Measurements from ENCODE around the gene CSTPP1. TPM values are rescaled to one million over a fixed set of nuclear protein-coding genes. Genes with fewer than 3 reads are reported as not detected.
A peak's percentile ranks its signal among the peaks of the same experiment; 100 is the strongest.
"Not testable (repeated sequence)": the region's sequence is repeated elsewhere in the genome, so short reads cannot be mapped to it uniquely, and the experiment has no call there.

Gene CSTPP1
- total RNA-seq, 1 donor from 2014 or later = 22.0 TPM

DNA sequence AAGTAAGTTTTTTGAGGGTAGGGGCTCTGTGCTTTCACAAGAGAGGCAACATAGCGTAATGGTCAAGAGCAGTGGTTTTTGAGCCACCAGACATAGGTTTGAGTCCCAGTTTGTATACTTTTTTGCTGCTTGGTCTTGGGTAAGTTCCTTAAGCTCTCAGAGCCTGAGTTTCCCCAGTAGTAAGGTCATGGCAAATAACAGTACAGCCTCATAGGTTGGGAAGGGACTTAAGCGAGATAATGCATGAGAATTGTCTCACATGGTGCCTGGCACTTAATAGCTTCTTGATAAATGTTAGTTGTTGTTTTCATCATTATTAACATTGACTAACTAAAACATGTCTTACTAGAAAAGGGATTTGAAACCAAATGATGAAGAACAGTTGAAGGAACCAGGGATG is 157.0 kb downstream of the CSTPP1 start:
- no peak for DNase-seq (ENCODE audit: low read depth)

DNA sequence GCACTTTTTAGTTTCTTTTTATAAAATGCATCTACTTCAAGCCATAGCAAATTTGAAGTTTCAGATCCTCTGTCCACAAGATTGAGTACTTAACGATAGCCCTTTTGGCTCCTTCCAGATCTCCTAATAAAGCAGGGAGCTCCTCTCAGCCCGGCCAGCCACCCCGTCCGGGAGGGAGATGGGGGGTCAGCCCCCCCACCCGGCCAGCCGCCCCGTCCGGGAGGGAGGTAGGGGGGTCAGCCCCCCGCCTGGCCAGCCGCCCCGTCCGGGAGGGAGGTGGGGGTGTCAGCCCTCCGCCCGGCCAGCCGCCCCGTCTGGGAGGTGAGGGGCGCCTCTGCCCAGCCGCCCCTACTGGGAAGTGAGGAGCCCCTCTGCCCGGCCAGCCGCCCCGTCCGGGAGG is 160.3 kb downstream of the CSTPP1 start:
- not testable (repeated sequence) for DNase-seq (ENCODE audit: low read depth)

DNA sequence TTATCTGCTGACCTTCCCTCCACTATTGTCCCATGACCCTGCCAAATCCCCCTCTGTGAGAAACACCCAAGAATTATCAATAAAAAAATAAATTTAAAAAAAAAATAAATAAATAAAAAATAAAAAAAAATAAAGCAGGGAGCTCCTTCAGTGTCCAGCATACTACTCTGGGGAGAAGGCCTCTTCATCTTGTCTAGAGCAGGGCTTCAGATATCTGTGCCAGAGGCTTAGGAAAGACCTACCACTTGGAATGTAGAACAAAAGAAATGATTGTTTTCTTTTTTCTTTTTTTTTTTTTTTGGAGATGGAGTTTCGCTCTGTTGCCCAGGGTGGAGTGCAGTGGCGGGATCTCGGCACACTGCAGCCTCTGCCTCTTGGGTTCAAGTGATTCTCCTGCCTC is 161.7 kb downstream of the CSTPP1 start:
- DNase-seq (ENCODE audit: low read depth) = not testable (repeated sequence)

DNA sequence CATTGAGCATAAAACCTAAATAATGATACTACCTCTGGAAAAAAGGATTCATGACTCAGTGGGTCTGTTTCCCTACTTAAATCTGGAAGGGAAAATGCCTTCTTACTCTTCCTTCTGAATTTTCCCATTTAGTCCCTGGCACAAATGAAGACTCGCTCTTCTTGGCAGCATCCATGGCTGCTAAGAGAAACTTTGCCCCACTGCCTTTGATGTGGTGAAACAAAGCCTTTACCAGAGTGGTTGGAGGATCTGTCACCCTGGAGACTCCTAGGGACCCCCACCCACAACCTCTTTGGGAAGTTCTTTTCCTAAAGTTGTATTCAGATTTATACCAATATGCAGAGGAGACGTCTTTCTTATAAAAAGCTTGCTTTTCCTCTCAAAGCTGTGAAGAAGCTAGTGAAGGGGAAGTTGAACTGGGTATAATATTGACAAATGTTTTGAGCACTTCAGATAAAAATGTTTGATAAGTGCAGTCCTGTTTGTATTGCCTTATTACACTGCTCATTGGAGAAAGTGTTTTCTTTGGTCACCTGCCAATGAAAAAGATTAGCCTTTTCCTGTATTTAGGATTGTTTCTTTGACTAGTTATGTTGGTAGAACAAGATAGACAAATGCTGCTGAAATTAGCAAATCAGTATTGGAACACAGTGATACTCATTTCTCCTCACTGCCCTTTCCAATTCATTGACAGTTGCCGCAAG is 162.8 kb downstream of the CSTPP1 start:
- DNase-seq (ENCODE audit: low read depth) = no peak

DNA sequence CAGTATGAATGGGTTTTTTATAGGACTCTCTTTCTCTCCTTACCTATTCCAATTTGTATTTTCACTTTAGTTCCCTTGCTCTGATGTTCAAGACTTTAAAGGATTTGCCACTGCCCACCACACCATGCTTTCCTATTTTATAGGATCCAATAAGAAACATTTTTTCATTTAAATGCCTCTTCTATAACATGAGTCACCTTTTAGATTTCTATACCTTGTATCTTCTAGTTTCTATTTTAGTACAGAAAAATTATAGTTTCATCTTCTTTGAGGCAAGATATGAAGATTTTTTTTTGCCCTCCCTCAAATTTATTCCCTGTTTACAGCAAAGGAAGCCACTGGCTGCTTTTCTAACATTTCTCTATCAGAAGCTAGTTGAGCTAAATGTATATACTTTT is 163.4 kb downstream of the CSTPP1 start:
- DNase-seq (ENCODE audit: low read depth) = no peak

DNA sequence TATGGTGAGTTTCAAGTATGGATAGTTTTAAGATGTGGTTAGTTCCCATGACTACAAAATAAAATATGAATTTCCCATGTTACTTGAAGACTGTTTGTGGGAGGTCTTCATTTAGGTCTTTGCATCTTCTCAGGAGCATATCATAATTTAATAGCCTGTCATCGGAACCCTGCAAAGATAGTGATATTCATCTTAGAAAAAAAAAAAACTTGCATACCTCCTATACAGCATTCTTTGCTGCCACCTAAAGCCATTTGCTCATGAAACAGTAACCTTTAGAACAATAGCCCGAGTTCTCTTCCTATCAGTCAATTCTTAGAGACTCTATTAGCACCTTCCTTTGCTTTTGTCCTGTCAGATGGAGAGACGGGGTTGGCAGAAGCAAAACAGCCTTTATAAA is 164.8 kb downstream of the CSTPP1 start:
- no peak for DNase-seq (ENCODE audit: low read depth)

DNA sequence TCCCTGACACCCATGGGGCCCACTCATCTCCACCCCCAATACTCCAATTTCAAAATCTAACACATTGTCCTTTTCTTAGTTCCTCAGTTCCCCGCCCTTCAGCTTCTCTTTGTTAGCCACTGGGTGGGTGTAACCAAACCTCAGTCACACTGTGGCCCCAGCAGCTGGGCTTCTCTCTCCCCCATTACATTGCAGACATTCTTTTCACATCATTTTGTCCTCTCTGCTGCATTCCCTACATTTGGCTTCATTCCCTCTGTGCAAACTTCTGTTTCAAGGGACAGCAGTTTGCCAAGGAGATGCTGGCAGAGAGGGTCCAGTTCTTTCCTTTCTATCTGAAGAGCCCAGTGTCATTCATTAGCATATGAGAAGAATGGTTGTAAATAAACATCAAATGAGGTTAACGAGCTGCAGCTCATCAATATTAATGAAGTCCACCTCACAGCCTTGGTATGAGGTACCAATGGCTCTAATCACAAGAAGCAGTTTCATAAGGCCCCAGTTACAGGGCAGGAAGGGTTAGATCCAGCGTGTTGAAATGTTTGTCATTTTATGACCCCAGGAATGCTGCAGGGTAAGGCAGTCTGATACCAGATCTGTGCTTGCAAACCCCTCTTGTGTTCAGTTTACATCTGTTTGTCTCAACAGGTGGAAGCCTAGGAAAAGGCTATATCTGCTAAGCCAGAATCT is 167.8 kb downstream of the CSTPP1 start:
- DNase-seq (ENCODE audit: low read depth) = peak; percentile 92

DNA sequence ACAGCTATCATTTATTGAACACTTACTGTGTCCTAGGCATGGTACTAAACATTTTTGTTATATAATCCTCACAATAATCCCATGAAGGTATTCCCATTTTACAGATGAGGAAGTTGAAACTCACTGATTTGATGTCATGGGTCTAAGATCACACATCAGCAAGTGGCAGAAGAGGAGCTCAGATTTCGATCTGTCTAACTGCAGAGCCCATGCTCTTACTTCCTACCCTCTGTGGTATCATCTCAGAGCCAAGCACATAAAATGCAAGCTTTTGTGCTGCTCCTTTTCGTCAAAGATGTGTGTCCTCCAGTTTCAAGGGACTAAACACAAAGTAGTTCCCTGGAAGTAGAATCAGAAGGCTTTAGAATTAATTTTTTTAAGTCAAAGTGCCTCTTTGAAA is 169.0 kb downstream of the CSTPP1 start:
- peak; percentile 47 for DNase-seq (ENCODE audit: low read depth)

DNA sequence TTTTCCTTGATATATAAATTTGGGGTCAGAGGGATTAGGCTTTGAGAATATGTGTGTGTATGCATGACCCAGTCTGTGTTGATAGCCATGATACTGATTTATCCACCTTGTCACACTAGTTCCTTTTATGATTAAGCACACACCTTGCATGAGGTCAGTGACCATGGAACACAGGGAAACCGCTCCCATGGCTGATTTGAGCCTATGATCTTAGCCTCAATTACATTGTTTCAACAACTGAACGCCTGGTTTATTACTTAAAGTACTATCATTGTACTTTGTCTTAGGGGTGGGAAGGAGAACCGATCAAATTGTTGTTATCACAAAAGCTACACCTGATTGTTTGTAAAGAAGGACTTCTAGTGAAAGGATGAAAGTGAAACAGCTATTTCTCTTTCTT is 169.4 kb downstream of the CSTPP1 start:
- no peak for DNase-seq (ENCODE audit: low read depth)

DNA sequence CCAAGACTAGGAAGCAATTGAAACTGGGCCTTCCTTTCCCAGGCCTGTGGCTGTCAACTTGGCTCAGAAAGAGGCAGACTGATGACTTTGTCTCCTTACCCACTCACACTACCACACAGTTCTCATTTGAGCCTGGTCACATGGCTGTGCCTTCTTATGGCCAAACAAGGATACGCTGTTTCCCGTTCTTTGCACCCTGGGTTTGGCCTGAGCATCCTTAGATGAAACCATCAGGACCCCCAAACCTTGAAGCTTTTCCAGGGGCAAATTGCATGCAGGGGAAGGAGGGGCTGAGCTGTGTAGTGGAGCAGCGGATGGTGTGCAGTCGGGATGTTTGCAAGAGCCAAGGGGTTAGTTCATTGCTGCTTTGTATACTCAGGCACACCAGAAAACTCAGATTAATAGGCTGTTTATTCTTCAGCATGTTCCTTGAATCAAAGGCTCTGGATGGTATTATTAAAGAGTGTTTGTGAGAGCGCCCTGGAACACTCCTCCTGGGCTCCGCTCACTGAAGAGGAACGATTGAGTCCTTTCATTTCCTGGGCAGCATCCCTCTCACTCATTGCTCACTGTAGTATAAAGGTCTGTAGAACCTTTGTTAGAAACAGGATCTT is 170.3 kb downstream of the CSTPP1 start:
- DNase-seq (ENCODE audit: low read depth) = no peak

DNA sequence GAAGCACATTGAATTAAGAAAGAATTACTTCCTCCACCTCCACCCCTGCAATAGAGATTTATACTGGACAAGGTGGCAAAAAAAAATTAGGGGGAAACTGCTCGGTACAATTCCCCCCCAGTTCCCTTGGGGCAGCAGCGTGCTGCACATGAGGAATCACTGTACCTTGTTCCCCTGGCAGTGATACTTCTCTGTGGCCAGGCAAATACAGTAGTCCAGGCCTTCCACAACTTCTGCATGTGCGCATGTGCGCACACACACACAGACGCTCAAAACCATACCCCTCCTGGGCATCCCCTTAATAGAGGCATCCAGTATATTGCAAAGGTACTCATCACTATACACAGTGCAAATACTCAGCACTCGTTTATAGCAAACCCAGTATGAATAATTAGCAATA is 171.2 kb downstream of the CSTPP1 start:
- DNase-seq (ENCODE audit: low read depth) = no peak

DNA sequence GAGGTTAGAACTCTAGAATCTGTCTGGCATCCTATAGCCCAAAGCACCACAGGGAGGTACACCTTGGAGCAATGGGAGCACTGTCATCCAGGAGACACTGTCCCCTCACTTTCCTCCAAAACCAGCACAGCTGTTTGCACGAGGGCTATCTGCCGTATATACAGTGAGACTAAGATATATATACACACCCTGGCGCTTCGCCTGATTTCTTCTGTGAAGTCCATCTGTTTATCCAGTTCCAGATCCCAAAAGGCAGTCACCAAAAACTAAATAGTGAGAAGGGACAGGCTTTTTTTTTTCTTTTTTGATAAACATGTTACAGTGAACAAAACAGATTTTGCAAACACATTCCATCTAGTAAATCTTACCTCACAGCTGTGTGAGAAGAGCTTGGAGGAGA is 171.7 kb downstream of the CSTPP1 start:
- DNase-seq (ENCODE audit: low read depth) = no peak

DNA sequence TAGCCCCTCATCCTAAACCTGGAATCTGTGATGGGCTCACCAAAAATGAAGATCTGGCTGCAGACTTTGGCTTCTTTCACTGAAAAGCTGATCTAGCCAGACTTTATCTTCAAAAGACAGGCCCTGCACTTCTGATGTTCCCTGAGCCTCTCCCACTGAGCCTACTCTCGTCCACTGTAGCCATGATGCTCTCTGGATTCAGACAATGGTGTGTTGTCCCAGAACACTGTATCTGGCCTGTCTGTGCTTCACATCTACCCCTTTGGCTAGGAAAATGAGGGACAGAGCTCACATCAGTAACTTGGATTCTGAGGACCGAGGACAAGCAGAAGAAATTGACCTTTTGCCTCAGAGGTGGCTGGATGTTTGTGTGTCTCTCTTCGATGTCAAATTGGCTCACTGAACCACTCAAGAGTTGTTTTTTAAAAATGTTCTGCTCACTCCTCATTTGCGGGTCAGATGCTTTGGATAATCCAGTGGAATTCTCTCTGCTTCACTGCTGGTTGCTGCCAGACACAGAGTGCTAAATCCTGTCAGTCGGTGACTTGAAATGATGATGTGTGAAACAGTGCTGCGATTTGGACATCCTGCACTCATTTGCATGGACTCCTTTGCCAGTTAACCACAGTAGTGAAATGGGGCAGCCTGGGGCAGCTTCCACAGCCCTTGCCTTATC is 172.6 kb downstream of the CSTPP1 start:
- DNase-seq (ENCODE audit: low read depth) = no peak

DNA sequence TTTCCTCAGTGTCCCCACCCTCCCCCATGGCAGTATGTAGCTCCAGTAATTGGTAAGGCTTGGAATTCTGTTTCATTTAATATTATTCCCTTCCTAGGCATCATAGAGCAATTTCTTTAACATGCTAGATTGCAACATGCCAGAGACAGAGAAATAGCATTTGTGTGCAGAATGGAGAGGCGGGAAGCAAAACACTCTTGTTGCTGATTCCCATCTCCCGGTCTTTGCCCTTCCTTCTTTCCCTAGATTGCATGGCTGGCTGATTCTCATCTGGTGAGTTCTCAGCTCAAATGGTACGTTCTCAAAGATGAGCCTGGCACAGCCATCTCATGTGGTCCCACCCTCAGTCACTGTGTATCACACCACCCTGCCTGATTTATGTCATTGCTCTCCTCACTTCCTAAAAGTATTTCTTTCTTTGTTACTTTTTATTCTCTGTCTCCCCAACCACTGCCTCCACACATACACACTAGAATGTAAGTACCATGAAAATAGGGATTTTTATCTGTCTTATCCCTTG is 173.2 kb downstream of the CSTPP1 start:
- no peak for DNase-seq (ENCODE audit: low read depth)

DNA sequence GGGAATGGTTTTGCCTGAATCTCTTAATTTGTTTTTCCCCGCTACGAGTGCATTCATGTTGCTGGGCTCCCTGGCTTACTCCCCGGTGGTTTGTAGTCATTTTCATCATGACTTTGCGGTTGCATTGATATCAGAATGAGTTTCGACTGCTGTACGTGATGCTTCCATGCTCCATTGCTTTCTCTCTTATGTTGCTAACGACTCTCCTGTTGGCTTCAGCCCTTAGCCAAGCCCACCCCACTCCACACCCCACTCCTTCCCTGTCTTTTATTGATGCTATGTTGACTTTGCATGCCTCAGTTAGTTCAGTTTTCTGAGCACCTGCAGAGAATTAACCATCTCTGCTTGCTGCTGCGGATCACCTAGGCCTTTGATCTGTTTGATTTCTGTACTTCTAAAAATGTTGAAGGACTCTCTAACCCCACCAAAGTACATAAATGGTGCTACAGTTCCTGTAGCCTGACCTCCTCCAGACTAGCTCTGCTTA is 174.8 kb downstream of the CSTPP1 start:
- no peak for DNase-seq (ENCODE audit: low read depth)

DNA sequence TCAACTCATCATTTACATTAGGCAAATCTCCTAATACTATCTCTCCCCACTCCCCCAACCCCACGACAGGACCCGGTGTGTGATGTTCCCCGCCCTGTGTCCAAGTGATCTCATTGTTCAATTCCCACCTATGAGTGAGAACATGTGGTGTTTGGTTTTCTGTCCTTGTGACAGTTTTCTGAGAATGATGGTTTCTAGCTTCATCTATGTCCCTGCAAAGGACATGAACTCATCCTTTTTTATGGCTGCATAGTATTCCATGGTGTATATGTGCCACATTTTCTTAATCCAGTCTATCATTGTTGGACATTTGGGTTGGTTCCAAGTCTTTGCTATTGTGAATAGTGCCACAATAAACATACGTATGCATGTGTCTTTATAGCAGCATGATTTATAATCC is 176.4 kb downstream of the CSTPP1 start:
- not testable (repeated sequence) for DNase-seq (ENCODE audit: low read depth)

DNA sequence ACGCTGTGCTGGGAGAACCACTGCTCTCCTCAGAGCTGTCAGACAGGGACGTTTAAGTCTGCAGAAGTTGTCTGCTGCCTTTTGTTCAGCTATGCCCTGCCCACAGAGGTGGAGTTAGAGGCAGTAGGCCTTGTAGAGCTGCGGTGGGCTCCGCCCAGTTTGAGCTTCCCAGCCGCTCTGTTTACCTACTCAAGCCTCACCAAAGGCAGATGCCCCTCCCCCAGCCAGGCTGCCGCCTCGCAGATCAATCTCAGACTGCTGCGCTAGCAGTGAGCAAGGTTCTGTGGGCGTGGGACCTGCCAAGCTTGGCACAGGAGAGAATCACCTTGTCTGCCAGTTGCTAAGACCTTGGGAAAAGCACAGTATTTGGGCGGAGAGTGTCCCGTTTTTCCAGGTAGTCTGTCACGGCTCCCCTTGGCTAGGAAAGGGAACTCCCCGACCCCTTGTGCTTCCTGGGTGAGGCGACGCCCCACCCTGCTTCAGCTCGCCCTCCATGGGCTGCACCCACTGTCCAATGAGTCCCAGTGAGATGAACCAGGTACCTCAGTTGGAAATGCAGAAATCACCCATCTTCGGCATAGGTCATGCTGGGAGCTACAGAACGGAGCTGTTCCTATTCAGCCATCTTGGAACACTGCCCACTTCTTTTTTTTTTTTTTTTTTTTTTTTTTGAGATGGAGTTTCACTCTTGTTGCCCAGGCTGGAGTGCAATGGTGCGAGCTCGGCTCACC is 182.6 kb downstream of the CSTPP1 start:
- not testable (repeated sequence) for DNase-seq (ENCODE audit: low read depth)

DNA sequence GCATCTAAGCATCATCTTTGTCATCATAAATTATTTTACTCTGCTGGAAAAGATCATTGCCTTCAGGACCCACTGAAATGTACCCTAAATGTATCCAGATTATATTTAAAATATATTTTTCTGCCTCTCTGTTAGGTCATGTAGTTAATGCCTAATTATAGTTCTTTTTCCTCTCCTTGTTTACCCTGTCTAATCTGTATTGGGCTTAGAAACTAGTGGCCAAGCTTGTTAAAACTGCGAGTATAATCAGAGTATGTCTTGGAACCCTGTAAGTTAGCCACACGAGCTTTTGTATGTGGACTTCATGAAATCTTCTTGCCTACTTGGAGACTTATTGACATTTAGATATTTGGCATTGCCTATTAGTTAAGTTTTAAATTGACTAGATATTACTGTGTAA is 184.5 kb downstream of the CSTPP1 start:
- no peak for DNase-seq (ENCODE audit: low read depth)

DNA sequence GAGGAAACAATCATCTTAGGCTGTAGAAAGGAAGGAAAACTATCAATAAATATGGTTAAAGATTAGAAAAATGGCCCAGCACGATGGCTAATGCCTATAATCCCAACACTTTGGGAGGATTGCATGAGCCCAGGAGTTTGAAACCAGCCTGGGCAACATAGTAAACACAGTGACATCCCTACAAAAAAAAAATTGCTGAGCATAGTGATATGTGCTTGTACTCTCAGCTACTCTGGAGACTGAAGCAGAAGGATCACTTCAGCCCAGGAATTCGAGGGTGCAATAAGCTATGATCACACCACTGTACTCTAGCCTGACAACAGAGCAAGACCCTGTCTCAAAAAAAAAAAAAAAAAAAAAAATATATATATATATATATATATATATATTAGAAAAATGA is 185.2 kb downstream of the CSTPP1 start:
- no peak for DNase-seq (ENCODE audit: low read depth)

DNA sequence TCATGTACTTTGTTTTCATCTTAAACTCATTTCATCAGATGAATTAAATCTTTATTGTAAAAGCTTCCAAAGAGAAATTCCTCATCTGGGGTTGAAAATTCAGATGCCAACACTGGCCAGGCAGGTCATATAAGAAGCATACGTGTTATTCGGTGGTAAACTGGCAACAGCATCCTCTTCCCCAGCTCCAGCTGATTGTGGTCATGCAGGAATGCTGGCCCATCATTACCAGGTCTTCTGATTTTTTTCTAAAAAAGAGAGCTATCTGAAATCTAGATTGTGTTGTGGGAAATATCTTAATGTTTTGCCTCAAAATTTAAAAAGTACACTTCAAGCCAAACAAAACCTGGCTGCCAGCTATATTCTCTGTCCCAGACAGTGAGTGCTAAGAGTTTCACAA is 186.5 kb downstream of the CSTPP1 start:
- DNase-seq (ENCODE audit: low read depth) = no peak

DNA sequence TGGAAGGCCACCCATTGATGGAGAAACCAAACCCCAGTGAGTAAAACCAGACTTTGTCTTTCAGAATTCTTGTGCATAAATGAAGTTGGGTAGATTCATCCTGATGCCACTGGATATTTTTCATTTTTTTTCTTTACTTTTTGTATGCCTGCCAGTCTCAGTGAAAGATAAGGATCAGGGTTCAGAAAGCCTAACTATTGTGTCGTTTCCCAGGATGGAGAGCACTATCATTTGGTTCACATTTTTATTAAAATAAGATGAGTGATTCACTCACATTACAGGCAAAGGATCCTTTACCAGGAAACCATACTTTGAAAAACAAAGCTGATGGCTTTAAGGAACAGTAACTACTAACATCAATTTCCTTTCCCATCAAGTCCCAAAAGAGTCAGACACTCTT is 188.1 kb downstream of the CSTPP1 start:
- DNase-seq (ENCODE audit: low read depth) = no peak
